ENCODE measurements around the gene TNS3.
"Not testable (repeated sequence)": the region's sequence is repeated elsewhere in the genome, so short reads cannot be mapped to it uniquely, and the experiment has no call there.

- not testable (repeated sequence) for TF ChIP-seq CTCF, EZH2phosphoT487 (IDR thresholded peaks at IDR 0.05; ENCODE audit: low read length)
These were observed 24.7 kb upstream of the TNS3 start for GRCh38 chr7:47606593-47607046.
